NCI-H2081 treated with DMSO at 0.1 percent for 48 hours (cell line): ENCODE results near the gene EIPR1.
"Not testable (repeated sequence)": the region's sequence is repeated elsewhere in the genome, so short reads cannot be mapped to it uniquely, and the experiment has no call there.

Experiments
- DNase-seq: peaks from one replicate; lab custom pipeline; 2025; lab: John Stamatoyannopoulos, UW

The EIPR1 gene

DNA sequence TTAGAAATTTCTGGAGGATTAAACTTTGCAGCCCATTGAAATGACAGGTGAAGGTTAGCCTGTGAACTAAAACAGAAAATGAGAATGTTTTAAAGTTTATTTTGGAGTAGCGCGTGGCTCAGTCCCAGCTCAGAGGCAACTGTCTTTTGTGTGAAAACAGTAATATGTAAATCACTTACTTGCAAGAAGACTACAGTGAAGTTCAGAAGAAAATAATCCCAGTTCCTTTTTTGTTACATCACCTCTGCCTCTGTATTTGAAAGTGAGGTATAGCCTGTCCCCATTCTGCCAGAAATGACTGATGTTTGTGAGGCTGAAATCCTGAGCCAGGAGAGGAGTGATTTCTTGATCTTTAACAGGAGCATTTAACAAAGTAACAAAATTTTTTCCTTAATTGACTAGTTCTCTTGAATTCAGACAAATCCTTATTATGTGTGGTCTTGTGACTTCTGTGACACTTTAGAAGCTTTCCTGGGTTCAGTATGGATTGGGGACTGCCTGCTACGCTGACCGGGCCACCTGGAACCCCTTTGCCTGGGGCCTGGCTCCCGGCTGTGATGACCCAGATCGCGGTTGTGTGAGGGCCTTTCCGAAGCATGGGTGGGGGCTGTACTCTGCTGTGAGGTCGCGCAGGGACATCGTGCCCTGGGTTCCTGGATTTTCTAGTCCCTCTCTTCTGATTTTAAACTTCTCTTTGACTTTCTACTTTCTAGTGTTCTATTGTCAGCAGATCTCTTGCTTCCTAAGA lies 26.1 kb upstream of the EIPR1 start:
- no peak for DNase-seq

DNA sequence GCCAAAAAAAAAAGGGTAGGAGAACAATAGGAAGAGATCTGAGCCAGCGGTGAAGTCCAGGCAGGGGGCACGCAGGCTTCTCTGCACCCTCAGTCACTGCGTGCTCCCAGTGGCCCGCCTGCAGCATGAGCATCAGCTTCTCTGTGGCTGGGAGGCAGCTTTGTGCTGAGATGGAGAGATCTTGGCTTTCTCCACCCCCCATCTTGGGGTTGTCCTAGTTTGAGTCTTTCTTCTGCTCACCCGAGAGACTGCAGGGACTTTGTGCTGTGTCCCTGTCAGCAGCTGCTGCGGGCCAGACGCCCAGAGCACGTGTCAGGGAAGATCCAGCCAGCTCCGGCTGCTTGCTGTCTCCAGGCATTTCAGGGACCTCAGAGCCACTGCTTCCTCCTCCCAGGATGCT lies 22.2 kb upstream of the EIPR1 start:
- no peak for DNase-seq

DNA sequence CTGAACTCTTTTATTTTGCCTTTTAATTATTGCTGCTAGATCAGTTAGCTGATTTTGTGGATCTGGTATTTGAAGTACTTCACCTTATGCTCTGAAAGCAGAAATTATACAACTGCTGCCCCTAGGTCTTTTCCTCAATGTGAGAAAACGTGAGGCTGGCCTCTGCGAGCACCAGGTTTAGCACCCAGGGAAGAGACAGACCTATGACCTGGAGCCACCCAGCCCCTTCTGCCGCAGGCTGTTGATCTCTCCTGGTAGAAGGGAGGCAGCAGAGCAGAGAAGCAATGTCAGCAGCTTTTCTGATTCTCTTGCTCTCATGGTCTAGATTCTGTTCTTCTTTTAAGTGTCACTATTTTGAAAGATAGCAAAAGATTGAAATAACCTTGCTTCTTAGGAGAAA lies 21.8 kb upstream of the EIPR1 start:
- DNase-seq = no peak

DNA sequence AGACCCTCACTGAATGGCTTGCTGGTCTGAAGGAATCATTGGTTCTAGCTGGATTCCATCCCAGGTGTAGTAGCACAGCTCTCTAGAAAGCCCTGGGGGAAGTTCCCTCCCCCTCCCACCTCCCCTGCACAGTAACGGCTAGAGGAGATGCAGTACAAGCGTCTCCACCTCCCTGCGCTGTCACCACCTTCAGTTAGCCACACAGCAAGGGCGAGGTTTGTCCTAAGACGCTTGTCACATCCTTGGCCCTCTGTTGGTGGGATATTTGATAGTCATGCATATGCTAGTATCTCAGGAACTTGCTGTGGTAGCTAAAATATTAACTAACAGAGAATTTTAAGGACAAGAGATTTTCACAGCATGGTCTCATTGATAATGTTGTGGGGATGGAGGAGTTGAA lies 21.2 kb upstream of the EIPR1 start:
- DNase-seq = no peak

DNA sequence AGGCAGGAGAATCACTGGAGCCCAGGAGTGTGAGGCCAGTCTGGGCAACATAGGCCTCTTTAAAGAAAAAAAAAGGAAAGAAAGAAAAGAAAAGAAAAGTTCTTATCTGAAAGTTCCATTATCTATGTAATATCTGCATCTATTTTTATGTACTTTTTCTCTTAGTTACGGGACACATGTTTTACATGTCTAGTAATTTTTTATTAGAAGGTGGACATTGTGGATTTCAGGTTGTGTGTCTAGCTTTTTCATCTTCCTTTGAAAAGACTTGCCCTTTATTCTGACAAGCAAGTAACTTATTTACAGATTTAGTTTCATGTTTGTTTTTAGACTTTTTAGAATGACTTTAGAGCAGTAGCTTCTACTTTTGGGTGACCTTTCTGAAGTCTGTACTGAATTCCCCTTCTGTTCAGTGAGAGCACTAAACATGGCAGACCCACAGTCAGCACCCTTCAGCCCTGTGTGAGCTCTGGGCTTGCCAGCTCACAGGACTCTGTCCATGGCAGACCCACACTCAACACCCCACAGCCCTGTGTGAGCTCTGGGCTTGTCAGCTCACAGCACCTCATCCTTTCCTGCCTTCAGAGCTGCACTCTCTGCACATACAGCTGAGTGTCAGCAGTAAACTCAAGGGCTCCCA lies 19.4 kb upstream of the EIPR1 start:
- DNase-seq = no peak

DNA sequence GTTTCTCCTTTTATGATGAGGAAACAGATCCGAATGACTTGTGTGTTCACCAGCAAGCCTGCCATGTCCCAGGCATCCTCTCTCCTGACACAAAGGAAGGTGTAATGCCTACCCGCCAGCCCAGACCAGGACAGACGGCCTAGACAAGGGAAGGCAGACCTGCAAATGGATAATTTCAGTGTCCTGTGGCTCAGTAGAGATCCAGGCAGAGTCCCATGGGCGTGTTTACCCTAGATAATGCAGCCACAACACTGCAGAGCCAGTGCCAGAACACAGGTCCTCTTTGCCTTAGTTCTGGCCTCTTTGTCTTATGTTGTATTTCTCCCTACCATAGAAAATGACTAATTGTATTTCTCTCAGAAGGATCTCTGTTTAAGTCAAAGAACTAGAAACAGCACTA lies 14.6 kb upstream of the EIPR1 start:
- no peak for DNase-seq

DNA sequence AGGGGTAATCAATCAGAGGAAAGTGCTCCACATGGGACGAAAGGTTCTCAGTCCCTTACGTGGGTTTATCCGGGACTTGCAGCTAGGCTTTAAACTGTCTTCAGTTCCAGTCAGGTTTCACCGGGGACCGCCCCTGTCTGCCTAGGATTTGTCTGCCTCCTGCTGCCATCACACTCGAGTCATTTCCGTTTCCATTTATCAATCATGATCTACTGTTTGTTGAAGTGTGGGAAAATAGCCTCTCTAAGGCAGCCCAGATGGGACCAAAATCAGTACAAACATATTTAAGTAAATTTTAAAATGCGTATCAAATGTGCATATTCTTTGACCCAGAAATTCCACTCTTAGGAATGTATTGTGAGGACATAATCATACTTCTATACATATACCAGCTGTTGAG lies 12.4 kb upstream of the EIPR1 start:
- DNase-seq = no peak

DNA sequence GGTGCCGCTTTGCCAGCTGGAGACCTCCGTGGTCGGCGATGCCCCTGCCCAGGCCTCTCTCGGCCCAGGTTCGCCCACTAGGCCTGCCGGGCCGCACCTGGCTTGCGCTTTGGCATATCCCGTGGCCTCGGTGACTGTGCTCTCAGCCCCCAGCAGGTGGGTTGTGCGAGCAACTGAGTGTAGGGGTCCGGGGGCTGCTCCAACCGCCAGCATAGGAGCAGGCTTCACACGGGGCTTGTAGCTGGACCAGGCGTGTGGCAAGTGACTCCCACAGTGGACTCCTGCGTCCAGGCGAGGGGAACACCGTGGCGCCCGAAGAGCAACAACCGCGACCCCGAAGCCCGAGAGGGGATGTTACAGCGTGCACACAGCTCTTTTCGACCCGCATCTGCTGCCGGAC lies 11.6 kb upstream of the EIPR1 start:
- no peak for DNase-seq

DNA sequence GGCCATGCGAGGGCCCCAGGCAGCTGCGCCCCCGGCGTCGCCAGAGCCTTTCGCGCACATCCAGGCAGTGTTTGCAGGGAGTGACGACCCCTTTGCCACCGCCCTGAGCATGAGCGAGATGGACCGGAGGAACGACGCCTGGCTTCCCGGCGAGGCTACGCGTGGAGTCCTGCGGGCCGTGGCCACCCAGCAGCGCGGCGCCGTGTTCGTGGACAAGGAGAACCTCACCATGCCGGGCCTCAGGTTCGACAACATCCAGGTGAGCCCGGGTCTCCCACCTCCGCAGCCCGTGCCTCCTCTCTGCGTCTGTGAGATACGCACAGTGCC lies 10.8 kb upstream of the EIPR1 start:
- DNase-seq = no peak

DNA sequence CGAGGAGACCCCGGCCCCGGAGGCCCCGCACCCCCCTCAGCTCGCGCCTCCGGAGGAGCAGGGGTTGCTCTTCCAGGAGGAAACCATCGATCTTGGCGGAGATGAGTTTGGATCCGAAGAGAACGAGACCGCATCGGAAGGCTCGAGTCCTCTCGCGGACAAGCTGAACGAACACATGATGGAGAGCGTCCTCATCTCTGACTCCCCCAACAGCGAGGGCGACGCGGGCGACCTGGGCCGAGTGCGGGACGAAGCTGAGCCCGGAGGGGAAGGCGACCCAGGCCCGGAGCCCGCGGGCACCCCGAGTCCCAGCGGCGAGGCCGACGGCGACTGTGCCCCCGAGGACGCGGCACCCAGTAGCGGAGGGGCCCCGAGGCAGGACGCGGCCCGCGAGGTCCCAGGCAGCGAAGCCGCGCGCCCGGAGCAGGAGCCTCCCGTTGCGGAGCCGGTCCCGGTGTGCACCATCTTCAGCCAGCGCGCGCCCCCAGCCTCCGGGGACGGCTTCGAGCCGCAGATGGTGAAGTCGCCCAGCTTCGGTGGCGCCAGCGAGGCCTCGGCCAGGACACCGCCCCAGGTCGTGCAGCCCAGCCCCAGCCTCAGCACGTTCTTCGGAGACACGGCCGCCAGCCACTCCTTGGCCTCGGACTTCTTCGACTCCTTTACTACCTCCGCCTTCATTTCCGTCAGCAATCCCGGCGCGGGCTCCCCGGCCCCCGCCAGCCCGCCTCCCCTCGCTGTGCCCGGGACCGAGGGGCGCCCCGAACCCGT lies 10.2 kb upstream of the EIPR1 start:
- DNase-seq = no peak

DNA sequence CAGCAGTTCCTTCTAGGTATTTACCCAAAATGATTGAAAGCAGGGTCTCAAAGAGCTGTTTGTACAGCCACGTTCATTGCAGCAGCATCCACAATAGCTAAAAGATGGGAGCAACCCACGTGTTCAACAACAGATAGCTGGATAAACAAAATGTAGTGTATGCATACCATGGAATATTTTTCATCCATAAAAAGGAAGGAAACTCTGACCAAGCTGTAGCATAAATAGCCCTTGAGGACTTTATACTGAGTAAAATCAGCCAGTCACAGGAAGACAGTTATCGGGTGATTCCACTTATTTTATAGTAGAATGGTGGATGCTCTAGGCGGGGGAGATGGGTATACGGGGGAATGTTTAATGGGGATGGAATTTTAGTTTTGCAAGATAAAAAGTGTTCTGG lies 9.4 kb upstream of the EIPR1 start:
- no peak for DNase-seq

DNA sequence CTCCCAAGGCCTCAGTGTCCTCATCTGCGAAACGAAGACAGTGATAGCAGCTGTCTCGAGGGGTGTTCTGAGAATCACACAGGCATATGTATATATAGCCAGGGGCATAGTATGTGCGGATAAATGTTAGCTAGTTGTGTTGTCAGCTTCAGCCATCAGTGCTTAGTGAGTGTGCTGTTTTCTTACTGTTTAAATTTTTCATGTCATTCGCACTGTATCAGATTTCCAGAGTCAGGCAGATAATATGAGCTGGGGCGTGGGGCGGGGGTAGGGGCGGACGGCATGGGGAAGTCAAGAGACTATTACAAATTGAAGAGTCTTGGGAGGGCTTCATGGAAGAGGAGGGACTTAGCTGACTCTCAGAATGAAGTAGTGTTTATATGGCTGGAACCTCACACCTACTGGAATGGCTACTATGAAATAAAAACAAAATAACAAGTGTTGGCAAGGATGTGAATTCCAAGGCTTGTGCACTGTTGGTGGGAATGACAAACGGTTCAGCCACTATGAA lies 8.9 kb upstream of the EIPR1 start:
- no peak for DNase-seq

DNA sequence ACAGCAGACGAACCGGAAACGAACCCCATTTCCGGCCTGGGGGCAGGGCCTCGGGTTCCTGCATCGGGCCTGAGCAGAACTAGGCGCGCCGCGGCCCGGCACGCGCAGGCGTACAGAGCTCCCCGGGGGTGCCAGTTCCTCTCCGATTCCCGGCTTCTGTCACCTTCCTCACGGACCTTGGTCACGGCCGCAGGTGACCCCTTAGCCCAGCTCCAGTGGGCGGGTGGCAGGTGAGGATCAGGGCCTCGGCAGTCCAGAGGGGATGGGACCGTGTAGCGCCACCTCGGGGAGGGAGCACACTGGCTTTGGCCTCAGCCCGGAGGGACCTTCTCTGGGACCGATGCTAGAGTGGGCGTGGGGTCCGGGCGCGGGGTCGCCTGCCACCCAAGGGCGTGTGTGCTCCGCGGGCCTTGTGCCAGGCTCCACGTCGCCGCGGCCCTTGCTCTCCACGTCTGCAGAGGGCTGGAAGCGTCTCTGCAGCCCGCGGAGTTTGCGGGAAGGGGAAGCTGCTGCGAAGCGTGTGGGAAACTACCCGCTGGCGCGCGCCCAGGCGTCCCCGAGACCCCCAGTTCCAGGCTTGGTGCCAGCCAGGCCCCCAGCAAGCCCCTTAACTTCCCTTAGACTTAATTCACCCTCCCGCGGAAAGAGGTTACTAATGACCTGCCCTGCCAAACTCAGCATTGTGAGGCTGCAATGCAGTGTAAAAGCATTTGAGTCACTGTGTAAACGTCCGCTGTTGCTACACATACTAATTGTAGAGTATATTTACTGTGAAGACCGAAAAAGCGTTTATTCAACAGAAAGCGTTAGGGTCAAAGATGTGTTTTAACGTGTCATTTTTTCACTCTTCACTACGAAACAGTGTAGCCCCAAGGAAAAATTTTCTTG lies 2.3 kb upstream of the EIPR1 start, which contains the start of gene TRAPPC12:
TSS of gene TRAPPC12 (plus strand) at position 48 of the 888 bp plus-strand sequence. CDS start 7,930 bp downstream, outside the sequence.
- DNase-seq = no peak

DNA sequence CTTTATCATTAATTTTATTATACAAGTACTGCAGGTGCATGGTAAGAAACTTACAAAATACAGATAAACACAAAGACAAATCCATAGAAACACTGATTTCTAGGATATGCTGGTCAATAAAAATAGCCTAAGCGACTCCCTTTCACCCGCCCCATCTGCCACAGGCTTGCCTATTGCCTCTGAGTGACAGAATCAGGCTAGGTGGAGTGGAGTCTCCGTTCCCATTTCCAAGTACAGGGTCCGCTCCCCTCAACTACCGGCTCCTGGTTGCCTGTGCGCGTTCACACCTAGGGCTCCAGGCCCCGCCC lies 1.7 kb upstream of the EIPR1 start:
- DNase-seq = peak; percentile 68

DNA sequence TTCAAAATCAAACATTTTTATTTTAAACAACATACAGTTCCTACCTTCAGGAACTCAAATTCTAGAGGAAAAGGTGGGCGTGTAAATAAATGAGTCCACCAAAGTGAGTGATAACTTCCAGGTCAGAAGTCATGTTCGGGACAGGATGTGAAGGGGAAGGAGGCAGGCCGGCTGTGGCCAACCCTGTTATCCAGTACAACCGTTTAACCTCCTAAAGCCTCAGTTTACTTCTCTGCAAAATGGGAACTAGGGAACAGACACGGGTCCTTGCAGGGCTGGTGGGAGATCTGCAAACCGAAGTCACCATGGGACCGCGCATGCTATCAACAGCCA lies 373 bp downstream of the EIPR1 start:
- no peak for DNase-seq

DNA sequence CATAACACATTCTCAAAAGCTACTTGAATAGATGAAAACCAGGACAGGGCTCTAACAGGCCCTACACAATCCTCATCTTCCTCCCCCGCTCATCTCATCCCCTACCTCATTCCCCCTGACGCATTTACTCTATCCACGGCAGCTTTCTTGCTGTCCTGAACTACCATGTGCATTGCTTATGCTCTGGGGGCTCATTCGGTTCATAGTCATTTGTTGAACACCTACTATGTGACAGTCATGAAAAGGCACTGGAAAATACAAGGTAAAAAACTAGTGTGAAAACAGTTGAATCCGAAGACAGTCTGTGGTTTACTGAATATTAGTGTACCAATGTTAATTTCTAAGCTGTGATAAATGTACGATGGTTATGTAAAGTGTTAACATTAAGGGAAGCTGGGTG lies 797 bp downstream of the EIPR1 start:
- DNase-seq = no peak

DNA sequence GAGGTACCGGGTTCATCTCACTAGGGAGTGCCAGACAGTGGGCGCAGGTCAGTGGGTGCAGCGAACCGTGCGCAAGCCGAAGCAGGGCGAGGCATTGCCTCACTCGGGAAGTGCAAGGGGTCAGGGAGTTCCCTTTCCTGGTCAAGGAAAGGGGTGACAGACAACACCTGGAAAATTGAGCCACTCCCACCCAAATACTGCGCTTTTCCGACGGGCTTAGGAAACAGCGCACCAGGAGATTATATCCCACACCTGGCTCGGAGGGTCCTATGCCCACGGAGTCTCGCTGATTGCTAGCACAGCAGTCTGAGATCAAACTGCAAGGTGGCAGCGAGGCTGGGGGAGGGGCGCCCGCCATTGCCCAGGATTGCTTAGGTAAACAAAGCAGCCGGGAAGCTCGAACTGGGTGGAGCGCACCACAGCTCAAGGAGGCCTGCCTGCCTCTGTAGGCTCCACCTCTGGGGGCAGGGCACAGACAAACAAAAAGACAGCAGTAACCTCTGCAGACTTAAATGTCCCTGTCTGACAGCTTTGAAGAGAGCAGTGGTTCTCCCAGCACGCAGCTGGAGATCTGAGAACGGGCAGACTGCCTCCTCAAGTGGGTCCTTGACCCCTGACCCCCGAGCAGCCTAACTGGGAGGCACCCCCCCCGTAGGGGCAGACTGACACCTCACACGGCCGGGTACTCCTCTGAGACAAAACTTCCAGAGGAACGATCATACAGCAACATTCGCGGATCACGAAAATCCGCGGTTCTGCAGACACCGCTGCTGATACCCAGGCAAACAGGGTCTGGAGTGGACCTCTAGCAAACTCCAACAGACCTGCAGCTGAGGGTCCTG lies 8.1 kb downstream of the EIPR1 start:
- DNase-seq = not testable (repeated sequence)

DNA sequence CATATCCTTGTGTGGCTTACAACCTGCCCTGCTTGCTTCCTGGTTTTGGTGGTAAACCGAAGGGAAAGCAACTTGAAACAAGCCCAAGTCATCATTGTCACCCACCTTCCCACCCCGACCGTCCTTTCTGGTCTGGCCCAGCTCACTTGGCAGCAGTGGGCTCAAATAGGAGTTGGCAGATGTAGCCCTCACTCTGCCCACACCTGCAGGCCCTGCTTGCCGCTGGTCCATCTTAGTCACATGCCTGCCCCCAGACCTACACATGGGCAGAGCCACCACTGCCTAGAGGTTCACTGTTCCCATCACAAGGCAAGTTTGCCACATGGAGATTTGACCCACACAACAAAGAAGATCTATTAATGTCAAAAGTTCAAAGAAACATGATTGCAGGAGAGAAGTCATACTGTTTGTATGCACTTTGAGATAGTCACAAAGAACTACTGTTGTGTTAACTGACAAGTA lies 9.3 kb downstream of the EIPR1 start:
- DNase-seq = no peak

DNA sequence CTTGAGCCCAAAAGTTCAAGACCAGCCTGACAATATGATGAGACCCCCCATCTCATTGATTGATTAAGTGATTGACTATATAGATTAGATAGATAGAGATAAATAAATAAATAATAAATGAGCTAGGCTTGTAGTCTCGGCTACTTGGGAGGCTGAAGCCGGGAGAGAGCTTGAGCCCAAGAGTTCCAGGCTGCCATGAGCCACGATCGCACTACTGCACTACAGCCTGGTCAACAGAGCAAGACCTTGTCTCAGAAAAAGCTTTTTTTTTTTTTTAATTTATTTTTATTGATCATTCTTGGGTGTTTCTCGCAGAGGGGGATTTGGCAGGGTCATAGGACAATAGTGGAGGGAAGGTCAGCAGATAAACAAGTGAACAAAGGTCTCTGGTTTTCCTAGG lies 12.4 kb downstream of the EIPR1 start:
- DNase-seq = no peak

DNA sequence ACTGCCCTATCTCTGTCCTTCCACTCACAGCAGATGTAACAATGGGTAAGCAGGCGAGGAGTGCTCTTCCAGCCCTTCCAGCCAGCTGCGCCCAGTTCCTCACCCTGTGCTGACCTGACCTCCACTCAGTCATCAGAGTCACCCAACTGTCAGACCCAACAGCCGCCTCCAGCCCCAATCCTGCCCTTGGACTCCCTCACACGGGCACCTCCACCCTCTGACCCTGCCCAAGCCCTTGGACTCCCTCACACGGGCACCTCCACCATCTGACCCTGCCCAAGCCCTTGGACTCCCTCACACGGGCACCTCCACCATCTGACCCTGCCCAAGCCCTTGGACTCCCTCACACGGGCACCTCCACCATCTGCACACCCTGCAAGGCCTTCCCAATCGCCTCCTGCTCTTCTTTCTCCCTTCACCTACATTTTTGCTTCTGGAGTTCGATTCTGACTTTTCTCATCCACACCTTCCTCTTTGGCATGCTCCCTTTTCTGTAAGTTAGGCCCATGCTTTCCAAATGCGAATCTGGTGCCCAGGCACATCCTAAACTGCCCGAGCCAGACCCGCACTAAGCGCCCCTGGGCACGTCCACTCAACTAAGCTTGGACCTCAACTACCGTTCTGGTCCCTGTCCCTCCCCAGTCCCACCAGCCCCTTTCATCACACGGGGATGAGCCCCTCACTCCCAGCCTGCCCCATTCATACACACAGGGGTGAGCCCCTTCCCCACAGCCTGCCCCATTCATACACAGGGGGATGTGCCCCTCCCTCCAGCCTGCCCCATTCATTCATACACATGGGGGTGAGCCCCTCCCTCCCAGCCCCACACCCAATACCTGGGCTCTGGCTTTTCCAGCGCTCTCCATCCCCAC lies 15.9 kb downstream of the EIPR1 start:
- no peak for DNase-seq
